ENCODE data around the gene PTCD1. TPM values are rescaled to one million over a fixed set of nuclear protein-coding genes. Genes with fewer than 3 reads are reported as not detected.
A peak's percentile ranks its signal among the peaks of the same experiment; 100 is the strongest.

PTCD1 gene
- polyA plus RNA-seq, 1 donor (not counting 4 experiments of a cell fraction or from before 2014, with no cell fraction given), result 2.8 TPM

GRCh38 chr7:99374111-99375064 is 64.2 kb downstream of the PTCD1 start, which contains the start of gene ARPC1B:
TSS of gene ARPC1B (plus strand) at chr7:99374730. CDS start at chr7:99385715, 10,985 bp downstream.
- H3K9me3 ChIP-seq (ENCODE audit: control insufficient read depth, low read depth, low read length), result no peaks in the 10 kb centered on the region
- no peaks in the 10 kb centered on the region for H3K9me1 ChIP-seq (ENCODE audit: control insufficient read depth, extremely low read depth, insufficient read depth, low read length)
- peak within 1 kb of the TSS; percentile 36 for H3K27ac ChIP-seq (ENCODE audit: control insufficient read depth, insufficient read depth, low read length)
- H3K4me2 ChIP-seq (ENCODE audit: control insufficient read depth, extremely low read depth, insufficient read depth, low read depth, low read length), result peak within 1 kb of the TSS; percentile 66
- H3K79me2 ChIP-seq (ENCODE audit: control insufficient read depth, insufficient read depth, low read length), result peaks cover 11% of the 10 kb centered on the region
- FAIRE-seq (no peak), DNase-seq (ENCODE audit: low read depth, low spot score) (no peak)
- H3K9ac ChIP-seq (ENCODE audit: control insufficient read depth, extremely low read depth, insufficient read depth, low read length), result peak within 1 kb of the TSS; percentile 61
- peaks cover 37% of the 10 kb centered on the region for H3K4me1 ChIP-seq (ENCODE audit: control insufficient read depth, extremely low read depth, insufficient read depth, low read length)
- TF ChIP-seq EZH2 (IDR thresholded peaks at IDR 0.05; ENCODE audit: low read length) (no peak), CTCF (optimal IDR thresholded peaks at IDR 0.05 in 1 of 3, IDR thresholded peaks at IDR 0.05 in 1 of 3, conservative IDR thresholded peaks at IDR 0.05 in 1 of 3; ENCODE audit: extremely low read depth in 1 of 3, insufficient read depth in 2 of 3, low read length in 3 of 3) (no peak)
- dilution Hi-C loops (cut with MboI; ENCODE audit: extremely low pct_ligation_motif_present, low sequenced_read_pairs), result no loop called here
- no peaks in the 10 kb centered on the region for H3K27me3 ChIP-seq (ENCODE audit: control insufficient read depth, extremely low read depth, insufficient read depth, low read length)
- H3K4me3 ChIP-seq (ENCODE audit: control insufficient read depth in 2 of 3, extremely low read depth in 1 of 3, insufficient read depth in 2 of 3, low read depth in 1 of 3, low read length in 3 of 3), result peak within 1 kb of the TSS; percentile 48 to 91 (median 83)
- peak within 1 kb of the TSS; percentile 56 for H2AFZ ChIP-seq (ENCODE audit: control insufficient read depth, low read length)
- peaks cover 10 to 11% of the 10 kb centered on the region in 2 experiments for H3K36me3 ChIP-seq (ENCODE audit: control insufficient read depth in 2 of 2, extremely low read depth in 1 of 2, insufficient read depth in 2 of 2, low read length in 2 of 2)
- peaks cover 12% of the 10 kb centered on the region for H4K20me1 ChIP-seq (ENCODE audit: control insufficient read depth, extremely low read depth, insufficient read depth, low read length)

GRCh38 chr7:99373091-99374066 is 65.2 kb downstream of the PTCD1 start:
- peak overlapping the region; percentile 90 for H3K4me2 ChIP-seq (ENCODE audit: control insufficient read depth, extremely low read depth, insufficient read depth, low read depth, low read length)
- H3K79me2 ChIP-seq (ENCODE audit: control insufficient read depth, insufficient read depth, low read length), result peaks cover 11% of the 10 kb centered on the region
- peaks cover 12% of the 10 kb centered on the region for H4K20me1 ChIP-seq (ENCODE audit: control insufficient read depth, extremely low read depth, insufficient read depth, low read length)
- dilution Hi-C loops (cut with MboI; ENCODE audit: extremely low pct_ligation_motif_present, low sequenced_read_pairs), result no loop called here
- no peak overlapping the region for H3K9ac ChIP-seq (ENCODE audit: control insufficient read depth, extremely low read depth, insufficient read depth, low read length)
- peaks cover 32% of the 10 kb centered on the region for H3K4me1 ChIP-seq (ENCODE audit: control insufficient read depth, extremely low read depth, insufficient read depth, low read length)
- DNase-seq (ENCODE audit: low read depth, low spot score) (no peak), FAIRE-seq (no peak)
- no peaks in the 10 kb centered on the region for H3K9me1 ChIP-seq (ENCODE audit: control insufficient read depth, extremely low read depth, insufficient read depth, low read length)
- TF ChIP-seq EZH2 (IDR thresholded peaks at IDR 0.05; ENCODE audit: low read length) (no peak), CTCF (optimal IDR thresholded peaks at IDR 0.05 in 1 of 3, IDR thresholded peaks at IDR 0.05 in 1 of 3, conservative IDR thresholded peaks at IDR 0.05 in 1 of 3; ENCODE audit: extremely low read depth in 1 of 3, insufficient read depth in 2 of 3, low read length in 3 of 3) (no peak)
- H2AFZ ChIP-seq (ENCODE audit: control insufficient read depth, low read length), result no peak overlapping the region
- peaks cover 11 to 15% of the 10 kb centered on the region in 2 experiments for H3K36me3 ChIP-seq (ENCODE audit: control insufficient read depth in 2 of 2, extremely low read depth in 1 of 2, insufficient read depth in 2 of 2, low read length in 2 of 2)
- H3K27me3 ChIP-seq (ENCODE audit: control insufficient read depth, extremely low read depth, insufficient read depth, low read length), result no peaks in the 10 kb centered on the region
- H3K9me3 ChIP-seq (ENCODE audit: control insufficient read depth, low read depth, low read length), result no peaks in the 10 kb centered on the region
- H3K4me3 ChIP-seq (ENCODE audit: control insufficient read depth in 2 of 3, extremely low read depth in 1 of 3, insufficient read depth in 2 of 3, low read depth in 1 of 3, low read length in 3 of 3), result no peak overlapping the region
- H3K27ac ChIP-seq (ENCODE audit: control insufficient read depth, insufficient read depth, low read length), result no peak overlapping the region
